B cell (primary cell): ENCODE results near the gene FAM114A1. TPM values are rescaled to one million over a fixed set of nuclear protein-coding genes. Genes with fewer than 3 reads are reported as not detected.

Experiments
- ATAC-seq: fragments of 200-7000 bp; cut with Tn5 transposase; one replicate; pipeline ENCODE4 v1.10.0; 2021; ENCODE audit warnings: low read depth, mild to moderate bottlenecking, moderate number of reproducible peaks, moderate library complexity
- CTCF ChIA-PET: fragments of 350-600 bp; sonication (Branson Sonifier 250); formaldehyde crosslinking; loops from one replicate; lab custom pipeline; 2021; ENCODE audit warnings: antibody characterized with exemption, inconsistent platforms; lab: Charles Lee
- POLR2A ChIA-PET: fragments of 350-600 bp; sonication (Branson Sonifier 250); formaldehyde crosslinking; loops from one replicate; lab custom pipeline; 2021; ENCODE audit warnings: antibody characterized with exemption; lab: Charles Lee
- DNase-seq: peaks from one replicate; pipeline ENCODE4 v3.0.0; 2013
- H2AFZ ChIP-seq: 2 replicates; pipeline ENCODE4 v1.6.1; 2012; ENCODE audit warnings: mild to moderate bottlenecking, low read depth, low read length; ENCODE audit not compliant: insufficient read depth, poor library complexity, severe bottlenecking
- H3K27ac ChIP-seq, 2 donors: 1 replicate in 1 of 2; 2 replicates in 1 of 2; pipeline ENCODE4 v1.5.1; 2012 to 2013; ENCODE audit warnings: low read length in 2 of 2, mild to moderate bottlenecking in 2 of 2, moderate library complexity in 1 of 2
- H3K27me3 ChIP-seq, 4 experiments: fragments of 200-600 bp in 1 of 4; sonication (generic) in 1 of 4; replicated peaks in 1 of 4; 1 replicate in 2 of 4; 2 replicates in 2 of 4; pipeline versions ENCODE4 v1.6.1 to v1.7.0; 2013 to 2016; ENCODE audit warnings: low read length in 3 of 4, mild to moderate bottlenecking in 2 of 4, mixed read lengths in 1 of 4, moderate library complexity in 1 of 4; ENCODE audit not compliant: insufficient read depth in 4 of 4, control insufficient read depth in 3 of 4; ENCODE audit errors: control extremely low read depth in 1 of 4
- H3K36me3 ChIP-seq, 2 experiments: replicated peaks in 1 of 2; 1 replicate in 1 of 2; 2 replicates in 1 of 2; pipeline versions ENCODE4 v1.6.1 to v1.7.1; 2013; ENCODE audit warnings: low read length in 1 of 2; ENCODE audit not compliant: insufficient read depth in 2 of 2, control insufficient read depth in 1 of 2; ENCODE audit errors: control extremely low read depth in 1 of 2, extremely low read depth in 1 of 2
- H3K4me1 ChIP-seq, 2 donors: fragments of 200-600 bp in 1 of 2; sonication (generic) in 1 of 2; 1 replicate in 1 of 2; 2 replicates in 1 of 2; pipeline versions ENCODE4 v1.5.1 to v1.6.1; 2013 to 2017; ENCODE audit warnings: low read length in 2 of 2; ENCODE audit not compliant: control insufficient read depth in 2 of 2, insufficient read depth in 2 of 2
- H3K4me2 ChIP-seq: replicated peaks from 2 replicates; pipeline ENCODE3; 2012; ENCODE audit warnings: mild to moderate bottlenecking, low read depth, low read length; ENCODE audit not compliant: poor library complexity, severe bottlenecking
- H3K4me3 ChIP-seq, 5 experiments: fragments of 200-600 bp in 1 of 5; sonication (generic) in 1 of 5; 1 replicate in 3 of 5; 2 replicates in 2 of 5; pipeline versions ENCODE4 v1.5.1 to v1.7.0; 2011 to 2016; ENCODE audit warnings: low read length in 4 of 5, mild to moderate bottlenecking in 4 of 5, low read depth in 2 of 5, control low read depth in 1 of 5, moderate library complexity in 1 of 5; ENCODE audit not compliant: insufficient read depth in 1 of 5; ENCODE audit errors: control extremely low read depth in 1 of 5, extremely low read depth in 1 of 5
- H3K79me2 ChIP-seq: fragments of 200-600 bp; sonication (generic); one replicate; pipeline ENCODE4 v1.6.0; 2016; ENCODE audit warnings: low read length; ENCODE audit not compliant: control insufficient read depth, insufficient read depth
- H3K9ac ChIP-seq: fragments of 200-600 bp; sonication (generic); 2 replicates; pipeline ENCODE4 v1.6.1; 2017; ENCODE audit warnings: mild to moderate bottlenecking, low read length, moderate library complexity
- H3K9me3 ChIP-seq, 3 donors: one replicate each; pipeline versions ENCODE4 v1.6.1 to v1.7.1; 2013; ENCODE audit warnings: low read length in 2 of 3; ENCODE audit not compliant: control insufficient read depth in 2 of 3, insufficient read depth in 1 of 3; ENCODE audit errors: control extremely low read depth in 1 of 3
- H4K20me1 ChIP-seq: 2 replicates; pipeline ENCODE4 v1.6.0; 2012; ENCODE audit warnings: mild to moderate bottlenecking, low read length; ENCODE audit not compliant: insufficient read depth, control insufficient read depth, poor library complexity, severe bottlenecking
- H3K27ac Mint-ChIP-seq: one replicate; pipeline ENCODE4 v1.8.0; 2021; ENCODE audit warnings: mixed read lengths
- H3K27me3 Mint-ChIP-seq: one replicate; pipeline ENCODE4 v1.8.0; 2021; ENCODE audit warnings: mixed read lengths
- H3K4me1 Mint-ChIP-seq: one replicate; pipeline ENCODE4 v1.8.0; 2021; ENCODE audit warnings: mixed read lengths
- H3K4me3 Mint-ChIP-seq: one replicate; pipeline ENCODE4 v1.8.0; 2021; ENCODE audit warnings: mixed read lengths
- H3K9me3 Mint-ChIP-seq: one replicate; pipeline ENCODE4 v1.8.0; 2022; ENCODE audit warnings: mixed read lengths; ENCODE audit not compliant: insufficient read depth
- EZH2 ChIP-seq: IDR thresholded peaks from 2 replicates; pipeline ENCODE4 v1.6.1; 2012; ENCODE audit warnings: borderline replicate concordance, low read depth, mild to moderate bottlenecking, moderate library complexity, low read length; ENCODE audit not compliant: insufficient read depth, poor library complexity, severe bottlenecking
- WGBS: methylation state at CpG from one replicate; pipeline ENCODE4 v1.1.5; 2013; ENCODE audit warnings: missing lambda C conversion rate; ENCODE audit not compliant: insufficient coverage; 5-methylcytosine and 5-hydroxymethylcytosine counted together
- intact Hi-C: fragments of 100-400 bp; cut with micrococcal nuclease; formaldehyde crosslinking; loops from one replicate; pipeline ENCODE4 v1.10.0; 2022
- polyA plus RNA-seq: library from polyadenylated mRNA; depleted of rRNA; stranded (reverse); fragments of >200 nt; gene quantifications from 2 replicates; pipeline ENCODE4 v1.2.3, GENCODE V29; 2012
- total RNA-seq, 2 donors: library from RNA; stranded (reverse); fragments of 120-200 nt in 1 of 2; gene quantifications; 1 replicate in 1 of 2; 2 replicates in 1 of 2; pipeline versions ENCODE4 v1.2.3 to v1.2.4, GENCODE V29; 2013 to 2022
- TF ChIP-seq, protein P1 (sequence below): fragments of 200-600 bp; IDR thresholded peaks from one replicate; pipeline ENCODE4 v1.8.0; 2022; ENCODE audit warnings: antibody characterized with exemption, mild to moderate bottlenecking

Gene FAM114A1
- total and polyA plus RNA-seq, 2 donors (not counting 1 experiment from before 2014, with no cell fraction given): 0.30 to 2.9 TPM

DNA sequence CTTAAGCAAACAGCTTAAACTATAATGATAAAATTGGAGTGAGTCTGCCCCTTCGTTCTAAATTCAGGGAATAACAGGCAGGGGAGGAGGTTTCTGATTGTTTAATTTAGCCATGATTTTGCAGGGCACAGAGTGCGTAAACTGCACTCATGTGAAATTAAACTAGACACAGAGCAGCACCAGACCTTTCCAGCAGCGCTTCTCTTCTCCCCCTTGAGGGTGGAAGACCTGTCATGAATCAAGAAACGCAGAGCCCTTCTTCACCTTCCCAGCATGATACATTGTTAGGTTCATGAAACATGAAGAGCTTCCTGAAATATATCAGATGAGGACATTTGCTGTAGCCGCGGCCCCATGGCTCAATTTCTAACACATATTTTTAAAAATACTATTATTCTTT lies 63.1 kb downstream of the FAM114A1 start:
- Histone ChIP-seq H3K36me3 (no peaks in the 10 kb centered on the region), H3K9me3 (no peaks in the 10 kb centered on the region), H4K20me1 (no peaks in the 10 kb centered on the region), H3K4me1 (no peaks in the 10 kb centered on the region), H3K27ac (no peak overlapping the region), H3K9ac (no peak overlapping the region), H3K27me3 (no peaks in the 10 kb centered on the region), H3K4me2 (no peak overlapping the region), H3K4me3 (no peak overlapping the region), H3K79me2 (no peaks in the 10 kb centered on the region), H2AFZ (no peak overlapping the region)
- intact Hi-C loops: no loop called here
- 83% methylated on average over 2 of the region's 6 CpGs for WGBS
- no peaks in the 10 kb centered on the region for H3K4me1 Mint-ChIP-seq
- no peak for ATAC-seq
- no peaks in the 10 kb centered on the region for H3K9me3 Mint-ChIP-seq
- no peak for DNase-seq
- no peak overlapping the region for H3K27ac Mint-ChIP-seq
- no peak overlapping the region for H3K4me3 Mint-ChIP-seq
- no peaks in the 10 kb centered on the region for H3K27me3 Mint-ChIP-seq
- CTCF ChIA-PET: no interaction called here
- TF ChIP-seq, protein P1, sequence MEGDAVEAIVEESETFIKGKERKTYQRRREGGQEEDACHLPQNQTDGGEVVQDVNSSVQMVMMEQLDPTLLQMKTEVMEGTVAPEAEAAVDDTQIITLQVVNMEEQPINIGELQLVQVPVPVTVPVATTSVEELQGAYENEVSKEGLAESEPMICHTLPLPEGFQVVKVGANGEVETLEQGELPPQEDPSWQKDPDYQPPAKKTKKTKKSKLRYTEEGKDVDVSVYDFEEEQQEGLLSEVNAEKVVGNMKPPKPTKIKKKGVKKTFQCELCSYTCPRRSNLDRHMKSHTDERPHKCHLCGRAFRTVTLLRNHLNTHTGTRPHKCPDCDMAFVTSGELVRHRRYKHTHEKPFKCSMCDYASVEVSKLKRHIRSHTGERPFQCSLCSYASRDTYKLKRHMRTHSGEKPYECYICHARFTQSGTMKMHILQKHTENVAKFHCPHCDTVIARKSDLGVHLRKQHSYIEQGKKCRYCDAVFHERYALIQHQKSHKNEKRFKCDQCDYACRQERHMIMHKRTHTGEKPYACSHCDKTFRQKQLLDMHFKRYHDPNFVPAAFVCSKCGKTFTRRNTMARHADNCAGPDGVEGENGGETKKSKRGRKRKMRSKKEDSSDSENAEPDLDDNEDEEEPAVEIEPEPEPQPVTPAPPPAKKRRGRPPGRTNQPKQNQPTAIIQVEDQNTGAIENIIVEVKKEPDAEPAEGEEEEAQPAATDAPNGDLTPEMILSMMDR: no peak
- TF ChIP-seq EZH2: no peak
- POLR2A ChIA-PET: no interaction called here

DNA sequence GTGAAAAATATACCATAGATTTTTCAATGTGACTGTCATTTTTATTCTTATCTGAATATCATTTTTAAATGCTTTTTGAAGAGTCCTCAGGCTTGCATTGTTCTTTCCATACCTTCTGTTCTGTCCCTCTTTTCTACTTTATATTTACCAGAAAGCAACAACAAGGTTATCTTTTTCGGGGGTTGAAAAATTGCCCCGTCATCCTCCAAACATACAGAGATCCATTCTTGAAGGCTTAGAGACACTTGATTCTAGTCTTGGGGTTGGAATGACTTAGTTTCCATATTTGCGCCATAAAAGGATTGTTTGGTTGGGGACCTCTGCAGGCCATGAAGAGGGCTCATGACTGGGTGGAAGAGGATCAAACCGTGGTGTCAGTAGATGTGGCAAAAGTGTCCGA lies 63.5 kb downstream of the FAM114A1 start:
- Mint-ChIP-seq H3K9me3 (no peaks in the 10 kb centered on the region), H3K27me3 (no peaks in the 10 kb centered on the region), H3K4me3 (no peak overlapping the region), H3K4me1 (no peaks in the 10 kb centered on the region), H3K27ac (no peak overlapping the region)
- no peaks in the 10 kb centered on the region for H3K36me3 ChIP-seq
- ChIA-PET CTCF (no interaction called here), POLR2A (no interaction called here)
- no peaks in the 10 kb centered on the region for H3K79me2 ChIP-seq
- H3K4me3 ChIP-seq: no peak overlapping the region
- no peaks in the 10 kb centered on the region for H3K9me3 ChIP-seq
- no peak overlapping the region for H3K27ac ChIP-seq
- intact Hi-C loops: no loop called here
- 100% methylated on average over 3 of the region's 5 CpGs for WGBS
- H3K4me1 ChIP-seq: no peaks in the 10 kb centered on the region
- no peaks in the 10 kb centered on the region for H3K27me3 ChIP-seq
- no peak overlapping the region for H2AFZ ChIP-seq
- no peak for TF ChIP-seq EZH2
- TF ChIP-seq, protein P1: no peak
- no peak overlapping the region for H3K9ac ChIP-seq
- H3K4me2 ChIP-seq: no peak overlapping the region
- ATAC-seq (no peak), DNase-seq (no peak)
- no peaks in the 10 kb centered on the region for H4K20me1 ChIP-seq
